Uterus (tissue), 4 donors: ENCODE results near the gene TPP2. TPM values are rescaled to one million over a fixed set of nuclear protein-coding genes. Genes with fewer than 3 reads are reported as not detected.
A peak's percentile ranks its signal among the peaks of the same experiment; 100 is the strongest.

Experiments used
- DNase-seq, 2 donors: peaks; one replicate each; pipeline ENCODE4 v3.0.0-alpha.2; 2019 to 2020
- H3K27ac ChIP-seq, 2 donors: fragments of 200-600 bp; sonication (generic); 1 replicate in 1 of 2; 2 replicates in 1 of 2; pipeline ENCODE4 v1.5.1; 2016 to 2018
- H3K27me3 ChIP-seq, 2 donors: fragments of 200-600 bp; sonication (generic); one replicate each; pipeline ENCODE4 v1.5.1; 2018 to 2019; ENCODE audit warnings: control low read depth in 1 of 2
- H3K36me3 ChIP-seq, 2 donors: fragments of 200-600 bp; sonication (generic); one replicate each; pipeline ENCODE4 v1.5.1; 2019; ENCODE audit warnings: control low read depth in 1 of 2
- H3K4me1 ChIP-seq, 2 donors: fragments of 200-600 bp; sonication (generic); one replicate each; pipeline ENCODE4 v1.5.1; 2018 to 2019; ENCODE audit warnings: control low read depth in 1 of 2
- H3K4me3 ChIP-seq, 2 donors: fragments of 200-600 bp; sonication (generic); 1 replicate in 1 of 2; 2 replicates in 1 of 2; pipeline ENCODE4 v1.5.1; 2018 to 2019; ENCODE audit warnings: mild to moderate bottlenecking in 1 of 2
- H3K9me3 ChIP-seq, 2 donors: fragments of 200-600 bp; sonication (generic); one replicate each; pipeline ENCODE4 v1.5.1; 2019; ENCODE audit warnings: control low read depth in 1 of 2
- CTCF ChIP-seq, 4 experiments: fragments of 200-600 bp in 2 of 4; fragments of 450-650 bp in 2 of 4; sonication (generic) in 2 of 4; IDR thresholded peaks; one replicate each; pipeline ENCODE4 v1.5.1; 2016 to 2019; ENCODE audit warnings: antibody characterized with exemption in 4 of 4, mild to moderate bottlenecking in 2 of 4, moderate library complexity in 1 of 4
- POLR2A ChIP-seq, 2 donors: fragments of 450-650 bp; IDR thresholded peaks; one replicate each; pipeline ENCODE4 v1.6.1; 2016; ENCODE audit warnings: antibody characterized with exemption in 2 of 2, mild to moderate bottlenecking in 1 of 2, moderate library complexity in 1 of 2
- intact Hi-C: fragments of 100-400 bp; cut with DNase I; formaldehyde crosslinking; loops from one replicate; pipeline ENCODE4 v1.15.1; 2023; ENCODE audit warnings: low total_unique reads
- total RNA-seq, 4 donors: library from RNA; depleted of rRNA in 3 of 4; stranded (reverse); fragments of >200 nt in 3 of 4; gene quantifications; one replicate each; pipeline versions ENCODE4 v1.1.0 to v1.2.4, GENCODE V29; 2014 to 2023
- donor health status: DM: yes; HTN: yes; CAD: no.

TPP2 gene
- total RNA-seq, 4 donors from 2014 or later, result 42.1 to 83.5 (median 48.7) TPM

DNA sequence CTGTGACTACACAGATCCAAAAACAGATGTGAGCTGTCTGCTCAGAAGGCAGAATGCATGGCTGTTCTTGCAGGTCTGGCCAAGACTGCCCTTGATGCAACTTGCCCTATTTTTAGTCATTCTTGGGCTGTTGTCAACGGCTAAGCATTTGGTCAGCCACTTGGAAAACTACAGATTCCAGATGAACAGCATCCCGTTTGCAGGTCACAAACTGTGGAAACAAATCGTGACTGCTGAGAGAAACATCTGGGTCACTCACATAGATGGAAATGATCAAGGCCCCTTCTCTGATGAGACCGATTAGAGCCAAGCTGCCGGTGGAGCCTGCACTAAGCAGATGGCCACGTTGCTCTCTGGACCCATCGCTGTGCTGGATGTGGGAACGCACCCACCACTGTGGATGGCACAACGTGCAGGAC is 113.5 kb downstream of the TPP2 start:
- Histone ChIP-seq H3K36me3 (no peaks in the 10 kb centered on the region), H3K4me1 (no peaks in the 10 kb centered on the region), H3K27ac (peak overlapping the region in 1 of 2 donors; percentile 46), H3K27me3 (no peaks in the 10 kb centered on the region), H3K4me3 (no peak overlapping the region), H3K9me3 (no peaks in the 10 kb centered on the region)
- peak; percentile 19 to 34 for DNase-seq
- intact Hi-C loops, result no loop called here
- TF ChIP-seq POLR2A (IDR thresholded peaks at IDR 0.05), result no peak
- no peak for TF ChIP-seq CTCF (IDR thresholded peaks at IDR 0.05)

GRCh38 chr13:102715447-102715846 is 118.7 kb downstream of the TPP2 start:
- no peaks in the 10 kb centered on the region for H3K36me3 ChIP-seq
- no peak overlapping the region for H3K27ac ChIP-seq
- H3K9me3 ChIP-seq, result no peaks in the 10 kb centered on the region
- TF ChIP-seq CTCF (IDR thresholded peaks at IDR 0.05) (no peak), POLR2A (IDR thresholded peaks at IDR 0.05) (no peak)
- no peak for DNase-seq
- intact Hi-C loops, result no loop called here
- H3K4me1 ChIP-seq, result no peaks in the 10 kb centered on the region
- no peaks in the 10 kb centered on the region for H3K27me3 ChIP-seq
- H3K4me3 ChIP-seq, result no peak overlapping the region

- no peak for DNase-seq
- Histone ChIP-seq H3K4me1 (no peaks in the 10 kb centered on the region), H3K27me3 (no peaks in the 10 kb centered on the region), H3K27ac (no peak overlapping the region), H3K4me3 (no peak overlapping the region), H3K9me3 (no peaks in the 10 kb centered on the region), H3K36me3 (no peaks in the 10 kb centered on the region)
- intact Hi-C loops, result no loop called here
- TF ChIP-seq POLR2A (IDR thresholded peaks at IDR 0.05), result no peak
- no peak for TF ChIP-seq CTCF (IDR thresholded peaks at IDR 0.05)
Observed at GRCh38 chr13:102718746-102719145, 122.0 kb downstream of the TPP2 start.

- TF ChIP-seq CTCF (IDR thresholded peaks at IDR 0.05), result no peak
- no peak for TF ChIP-seq POLR2A (IDR thresholded peaks at IDR 0.05)
Observed at GRCh38 chr13:102721800-102722231, 125.0 kb downstream of the TPP2 start.

GRCh38 chr13:102724923-102725322 is 128.1 kb downstream of the TPP2 start:
- Histone ChIP-seq H3K4me1 (no peaks in the 10 kb centered on the region), H3K27ac (no peak overlapping the region), H3K9me3 (no peaks in the 10 kb centered on the region), H3K36me3 (no peaks in the 10 kb centered on the region), H3K4me3 (no peak overlapping the region), H3K27me3 (no peaks in the 10 kb centered on the region)
- TF ChIP-seq POLR2A (IDR thresholded peaks at IDR 0.05) (no peak), CTCF (IDR thresholded peaks at IDR 0.05) (peak; percentile 49 to 68 (median 53))
- DNase-seq, result no peak
- intact Hi-C loops, result no loop called here

More at GRCh38 chr13:102721800-102722231, 125.0 kb downstream of the TPP2 start:
- Histone ChIP-seq H3K36me3 (no peaks in the 10 kb centered on the region), H3K4me3 (no peak overlapping the region), H3K27ac (no peak overlapping the region), H3K4me1 (no peaks in the 10 kb centered on the region), H3K27me3 (no peaks in the 10 kb centered on the region), H3K9me3 (no peaks in the 10 kb centered on the region)
- DNase-seq, result no peak
- intact Hi-C loops, result no loop called here
